Neuron (in vitro differentiated cells): ENCODE results near the gene NEU2.
"Not testable (repeated sequence)": the region's sequence is repeated elsewhere in the genome, so short reads cannot be mapped to it uniquely, and the experiment has no call there.

Experiments used
- H2AFZ ChIP-seq: one replicate; pipeline ENCODE4 v1.6.1; 2013; ENCODE audit warnings: low read depth, mild to moderate bottlenecking, inconsistent platforms, low read length, moderate library complexity
- H3K27me3 ChIP-seq: one replicate; pipeline ENCODE4 v1.6.1; 2013; ENCODE audit warnings: low read length; ENCODE audit not compliant: insufficient read depth
- H3K36me3 ChIP-seq: one replicate; pipeline ENCODE4 v1.6.1; 2013; ENCODE audit warnings: low read length; ENCODE audit not compliant: insufficient read depth
- H3K4me1 ChIP-seq: one replicate; pipeline ENCODE4 v1.6.1; 2013; ENCODE audit warnings: low read length; ENCODE audit not compliant: insufficient read depth
- H3K4me3 ChIP-seq: 2 replicates; pipeline ENCODE4 v1.5.1; 2013; ENCODE audit warnings: mild to moderate bottlenecking, low read length, moderate library complexity
- H3K9me3 ChIP-seq: one replicate; pipeline ENCODE4 v1.6.1; 2013; ENCODE audit warnings: low read length

NEU2 gene

GRCh38 chr2:233059797-233060500 lies 27.5 kb downstream of the NEU2 start, which contains the start of gene INPP5D:
INPP5D (plus strand) TSS chr2:233060342; CDS start chr2:233060479, 137 bp downstream.
- Histone ChIP-seq H3K9me3 (no peaks in the 10 kb centered on the region), H3K4me1 (peaks cover 11% of the 10 kb centered on the region), H3K4me3 (no peak within 1 kb of the TSS), H2AFZ (no peak within 1 kb of the TSS), H3K36me3 (no peaks in the 10 kb centered on the region), H3K27me3 (no peaks in the 10 kb centered on the region)

DNA sequence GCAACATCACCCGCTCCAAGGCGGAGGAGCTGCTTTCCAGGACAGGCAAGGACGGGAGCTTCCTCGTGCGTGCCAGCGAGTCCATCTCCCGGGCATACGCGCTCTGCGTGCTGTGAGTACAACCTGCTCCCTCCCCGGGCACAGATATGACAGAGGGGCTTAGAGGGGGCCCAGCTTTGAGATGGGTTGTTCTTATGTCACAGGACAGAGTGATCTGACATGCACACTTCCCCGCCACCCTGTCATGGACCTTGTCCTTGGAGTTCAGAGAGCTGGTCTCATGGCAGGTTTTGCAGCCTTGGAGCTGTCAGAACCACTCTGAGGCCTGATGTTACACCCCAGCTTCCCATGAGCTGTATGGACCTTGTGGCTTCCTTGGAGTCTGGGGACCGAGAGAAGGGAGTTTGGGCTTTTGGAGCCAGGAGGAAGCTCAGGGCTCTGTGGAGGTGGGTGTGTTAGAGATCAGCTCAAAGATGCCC lies 28.1 kb downstream of the NEU2 start:
- H3K4me3 ChIP-seq = no peak overlapping the region
- no peaks in the 10 kb centered on the region for H3K9me3 ChIP-seq

DNA sequence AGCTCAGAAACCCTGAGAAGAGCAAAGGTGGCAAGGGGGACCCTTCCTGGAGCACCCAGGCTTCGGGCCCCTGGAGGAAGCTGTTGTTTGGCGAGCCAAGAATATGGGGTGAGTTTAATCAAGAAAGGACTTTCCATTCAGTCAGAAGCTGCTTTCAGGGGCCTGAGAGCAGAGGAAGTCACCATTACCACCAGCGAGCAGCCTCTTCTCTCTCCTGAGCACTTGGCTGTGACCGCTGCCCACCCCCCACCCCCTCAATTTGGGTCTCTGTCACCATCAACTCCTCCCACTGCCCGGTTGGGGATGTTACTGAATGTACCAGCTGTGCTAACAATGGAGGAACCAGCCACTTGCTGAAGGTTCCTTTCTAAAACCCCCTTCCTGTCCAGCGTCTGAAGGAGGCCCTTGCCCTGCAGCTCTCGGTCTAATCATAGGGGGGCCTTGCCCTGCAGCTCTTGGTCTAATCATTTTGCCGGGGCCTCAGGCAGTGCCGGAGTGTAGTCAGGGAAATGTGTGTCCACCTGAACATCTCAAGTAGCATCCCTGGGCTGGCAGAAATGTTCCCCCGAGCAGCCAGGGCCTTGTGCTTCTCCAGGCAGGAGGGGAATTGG lies 28.6 kb downstream of the NEU2 start:
- Histone ChIP-seq H3K9me3 (no peaks in the 10 kb centered on the region), H2AFZ (no peak overlapping the region), H3K36me3 (no peaks in the 10 kb centered on the region), H3K4me1 (peaks cover 11% of the 10 kb centered on the region), H3K4me3 (no peak overlapping the region), H3K27me3 (no peaks in the 10 kb centered on the region)

More for the DNA sequence above, 28.1 kb downstream of the NEU2 start:
- H3K36me3 ChIP-seq = no peaks in the 10 kb centered on the region
- H3K4me1 ChIP-seq = peaks cover 11% of the 10 kb centered on the region
- no peak overlapping the region for H2AFZ ChIP-seq
- H3K27me3 ChIP-seq = no peaks in the 10 kb centered on the region

GRCh38 chr2:233061591-233062450 lies 29.3 kb downstream of the NEU2 start:
- Histone ChIP-seq H3K9me3 (no peaks in the 10 kb centered on the region), H3K4me1 (peaks cover 11% of the 10 kb centered on the region), H3K36me3 (no peaks in the 10 kb centered on the region), H3K27me3 (no peaks in the 10 kb centered on the region), H3K4me3 (no peak overlapping the region), H2AFZ (no peak overlapping the region)

DNA sequence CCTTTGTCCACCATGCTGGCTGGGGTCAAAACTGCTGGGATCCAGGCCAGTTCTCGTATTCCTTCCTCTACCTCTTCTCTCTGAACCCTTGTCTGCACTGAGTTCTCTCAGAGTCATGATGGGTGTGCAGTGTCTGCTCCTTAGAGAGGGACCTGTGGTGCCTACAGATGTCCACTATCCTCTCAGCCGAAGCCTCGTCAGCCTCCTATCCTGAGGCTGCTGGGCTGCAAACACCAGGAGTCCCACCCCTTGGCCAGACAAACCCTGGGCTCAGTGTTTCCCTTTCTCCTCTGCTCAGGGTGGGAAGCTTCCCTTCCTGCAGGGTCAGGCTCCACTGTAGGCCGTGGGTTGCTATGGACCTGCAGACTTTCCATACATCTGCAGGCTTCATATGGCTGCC lies 30.0 kb downstream of the NEU2 start:
- H3K27me3 ChIP-seq = no peaks in the 10 kb centered on the region
- H3K4me3 ChIP-seq = no peak overlapping the region
- no peaks in the 10 kb centered on the region for H3K9me3 ChIP-seq
- peaks cover 11% of the 10 kb centered on the region for H3K4me1 ChIP-seq
- no peaks in the 10 kb centered on the region for H3K36me3 ChIP-seq
- H2AFZ ChIP-seq = no peak overlapping the region

- Histone ChIP-seq H3K36me3 (no peaks in the 10 kb centered on the region), H3K4me3 (no peak overlapping the region), H3K4me1 (peaks cover 11% of the 10 kb centered on the region), H3K9me3 (no peaks in the 10 kb centered on the region), H2AFZ (no peak overlapping the region), H3K27me3 (no peaks in the 10 kb centered on the region)
Observed at GRCh38 chr2:233062946-233063268, 30.4 kb downstream of the NEU2 start.

DNA sequence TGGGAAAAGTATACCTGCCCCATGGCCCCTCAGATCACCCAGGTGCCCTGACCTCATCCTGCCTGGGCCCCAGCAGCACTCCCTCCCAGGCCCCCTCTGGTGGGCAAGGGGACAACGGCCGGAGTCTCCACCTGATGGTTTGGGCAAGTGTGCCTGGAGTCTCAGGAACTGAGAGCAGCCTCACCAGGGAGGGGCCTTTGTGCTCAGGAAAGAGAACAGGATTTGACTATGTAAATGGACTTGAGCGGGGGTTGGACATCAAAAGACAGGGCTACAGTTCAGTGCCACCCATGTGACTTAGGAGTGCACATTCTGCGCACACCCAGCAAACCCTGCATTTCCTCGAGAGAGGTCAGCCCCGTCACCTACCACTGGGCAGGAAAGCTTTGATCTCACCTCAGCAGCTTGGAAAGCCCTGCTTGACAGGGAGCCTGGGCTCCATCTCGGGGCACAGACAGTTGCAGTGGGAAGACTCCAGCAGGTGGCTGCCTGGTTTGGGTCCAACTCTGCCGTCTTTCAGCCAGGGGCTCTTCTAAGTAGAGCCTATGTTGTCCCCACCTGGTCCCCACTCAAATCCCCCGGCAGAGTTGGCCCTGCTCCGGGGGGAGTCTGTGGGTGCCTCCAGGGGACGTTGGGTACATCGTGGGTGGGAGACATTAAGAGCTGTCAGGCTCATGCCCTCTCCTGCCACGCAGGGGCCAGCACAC lies 30.9 kb downstream of the NEU2 start:
- H3K4me1 ChIP-seq = peaks cover 11% of the 10 kb centered on the region
- no peaks in the 10 kb centered on the region for H3K9me3 ChIP-seq
- H3K36me3 ChIP-seq = no peaks in the 10 kb centered on the region
- H2AFZ ChIP-seq = no peak overlapping the region
- H3K27me3 ChIP-seq = no peaks in the 10 kb centered on the region
- no peak overlapping the region for H3K4me3 ChIP-seq

DNA sequence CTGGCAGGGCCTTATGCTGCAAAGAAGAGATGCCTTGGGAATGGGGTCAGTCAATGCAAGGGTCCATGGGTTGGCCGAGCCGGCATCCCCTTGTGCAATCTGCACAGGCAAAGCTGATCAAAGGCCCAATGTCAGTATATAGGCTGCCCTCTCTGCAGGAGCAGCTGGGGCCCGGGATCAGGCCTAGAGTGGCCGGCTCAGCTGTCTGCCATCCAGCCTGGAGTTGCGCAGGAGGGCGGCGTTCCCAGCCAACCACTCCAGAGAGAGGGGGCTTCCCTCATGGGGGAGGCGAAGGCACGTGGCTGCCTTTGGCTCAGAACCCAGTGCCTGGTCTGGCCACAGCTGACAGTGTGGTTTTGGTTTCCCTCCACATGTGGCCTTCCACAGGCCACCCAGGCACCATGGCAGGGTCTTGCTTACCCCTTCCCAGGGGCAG lies 31.5 kb downstream of the NEU2 start:
- Histone ChIP-seq H3K27me3 (no peaks in the 10 kb centered on the region), H2AFZ (no peak overlapping the region), H3K36me3 (no peaks in the 10 kb centered on the region), H3K9me3 (no peaks in the 10 kb centered on the region), H3K4me1 (peaks cover 11% of the 10 kb centered on the region), H3K4me3 (no peak overlapping the region)

DNA sequence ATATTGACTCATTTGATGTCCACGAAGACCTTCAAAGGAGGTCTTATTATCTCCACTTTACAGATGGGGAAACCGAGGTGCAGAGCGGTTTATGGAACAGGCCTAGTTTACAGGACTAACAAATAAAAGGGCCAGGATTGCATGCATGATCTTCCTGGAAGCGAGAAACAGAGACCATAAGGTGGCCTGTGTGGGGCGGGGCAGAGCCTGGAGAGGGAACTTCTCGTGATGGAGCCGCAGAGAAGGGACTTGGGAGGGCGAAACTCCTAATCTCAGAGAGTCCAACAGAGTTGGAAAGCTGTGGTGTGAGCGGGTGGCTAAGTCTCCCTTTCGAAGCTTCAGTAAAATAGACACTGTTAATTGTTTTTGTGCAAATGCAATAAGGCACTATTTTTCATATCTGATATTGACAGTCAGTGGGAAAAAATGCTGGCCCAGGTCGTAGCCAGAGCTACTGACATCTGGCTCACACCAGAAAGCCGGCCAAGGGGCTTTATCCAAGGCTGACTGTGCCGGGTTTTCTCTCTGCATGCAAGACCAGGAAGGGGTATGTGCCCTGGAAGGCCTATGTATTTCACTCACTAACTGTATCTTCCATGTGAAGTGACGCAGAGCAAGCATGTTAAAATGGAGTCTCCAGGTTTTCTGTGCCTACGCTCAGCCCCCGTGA lies 32.2 kb downstream of the NEU2 start:
- no peaks in the 10 kb centered on the region for H3K27me3 ChIP-seq
- no peaks in the 10 kb centered on the region for H3K36me3 ChIP-seq
- no peak overlapping the region for H3K4me3 ChIP-seq
- no peak overlapping the region for H2AFZ ChIP-seq
- no peaks in the 10 kb centered on the region for H3K9me3 ChIP-seq
- H3K4me1 ChIP-seq = peaks cover 11% of the 10 kb centered on the region

- not testable (repeated sequence) for H3K36me3 ChIP-seq, H2AFZ ChIP-seq, H3K27me3 ChIP-seq, H3K9me3 ChIP-seq, H3K4me3 ChIP-seq
- H3K4me1 ChIP-seq = peaks cover 11% of the 10 kb centered on the region
Observed at GRCh38 chr2:233065200-233065589, 32.7 kb downstream of the NEU2 start.

DNA sequence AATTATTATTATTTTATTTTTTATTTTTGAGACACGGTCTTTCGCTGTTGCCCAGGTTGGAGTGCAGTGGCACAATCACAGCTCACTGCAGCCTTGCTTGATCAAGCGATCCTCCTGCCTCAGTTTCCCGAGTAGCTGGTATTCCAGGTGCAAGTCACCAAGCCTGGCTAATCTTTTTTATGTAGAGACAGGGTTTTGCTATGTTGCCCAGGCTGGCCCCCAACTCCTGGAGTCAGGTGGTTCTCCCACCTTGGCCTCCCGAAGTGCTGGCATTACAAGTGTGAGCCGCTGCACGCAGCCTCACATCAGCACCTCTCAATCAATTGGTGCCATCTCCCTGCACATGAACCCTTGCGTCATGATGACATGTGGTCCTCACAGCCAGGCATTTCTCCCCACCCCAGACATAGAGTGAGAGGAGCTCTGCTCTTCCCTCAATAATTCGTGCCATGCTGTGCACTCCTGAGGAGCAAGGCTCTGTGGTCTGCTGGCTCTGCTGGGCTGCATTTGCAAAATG lies 33.5 kb downstream of the NEU2 start:
- Histone ChIP-seq H3K9me3 (no peaks in the 10 kb centered on the region), H3K4me3 (no peak overlapping the region), H2AFZ (no peak overlapping the region), H3K27me3 (no peaks in the 10 kb centered on the region), H3K36me3 (no peaks in the 10 kb centered on the region), H3K4me1 (peaks cover 9% of the 10 kb centered on the region)

GRCh38 chr2:233068762-233069418 lies 36.4 kb downstream of the NEU2 start:
- no peaks in the 10 kb centered on the region for H3K4me1 ChIP-seq
- no peaks in the 10 kb centered on the region for H3K27me3 ChIP-seq
- H3K9me3 ChIP-seq = peaks cover 2% of the 10 kb centered on the region
- no peaks in the 10 kb centered on the region for H3K36me3 ChIP-seq
- H3K4me3 ChIP-seq = no peak overlapping the region
- H2AFZ ChIP-seq = no peak overlapping the region
